GM23338 (cell line): ENCODE measurements around the gene PKD2. TPM values are rescaled to one million over a fixed set of nuclear protein-coding genes. Genes with fewer than 3 reads are reported as not detected.

ENCODE experiments used
- ATAC-seq: fragments of 200-7000 bp; cut with Tn5 transposase; 3 replicates; pipeline ENCODE4 v1.9.1; 2020
- DNase-seq: peaks from one replicate; pipeline ENCODE4 v3.0.0-alpha.2; 2015; ENCODE audit warnings: low spot score
- H2AFZ ChIP-seq: fragments of 200-600 bp; sonication (generic); 2 replicates; pipeline ENCODE4 v1.8.0; 2016; ENCODE audit warnings: antibody characterized with exemption, mild to moderate bottlenecking, moderate library complexity
- H3F3A ChIP-seq: fragments of 200-600 bp; sonication (generic); replicated peaks from 2 replicates; pipeline ENCODE4 v1.8.0; 2017; ENCODE audit warnings: antibody characterized with exemption, mixed run types, low read depth
- H3K27ac ChIP-seq: fragments of 200-600 bp; sonication (generic); 2 replicates; pipeline ENCODE4 v1.6.1; 2016; ENCODE audit warnings: low read depth
- H3K27me3 ChIP-seq: fragments of 200-600 bp; sonication (generic); 2 replicates; pipeline ENCODE4 v1.8.0; 2016; ENCODE audit warnings: mild to moderate bottlenecking, mixed run types, moderate library complexity; ENCODE audit not compliant: insufficient read depth
- H3K36me3 ChIP-seq: fragments of 200-600 bp; sonication (generic); 2 replicates; pipeline ENCODE4 v1.8.0; 2016; ENCODE audit warnings: mild to moderate bottlenecking; ENCODE audit not compliant: insufficient read depth
- H3K4me1 ChIP-seq: fragments of 200-600 bp; sonication (generic); 2 replicates; pipeline ENCODE4 v1.8.0; 2016; ENCODE audit warnings: mild to moderate bottlenecking, moderate library complexity; ENCODE audit not compliant: insufficient read depth
- H3K4me2 ChIP-seq: fragments of 200-600 bp; sonication (generic); 2 replicates; pipeline ENCODE4 v1.7.1; 2017; ENCODE audit warnings: mixed run types
- H3K4me3 ChIP-seq: fragments of 200-600 bp; sonication (generic); 2 replicates; pipeline ENCODE4 v1.6.1; 2016; ENCODE audit warnings: mixed run types
- H3K79me2 ChIP-seq: fragments of 200-600 bp; sonication (generic); replicated peaks from 2 replicates; pipeline ENCODE4 v1.8.0; 2017; ENCODE audit warnings: mild to moderate bottlenecking; ENCODE audit not compliant: insufficient read depth
- H3K9me2 ChIP-seq: fragments of 200-600 bp; sonication (generic); 2 replicates; pipeline ENCODE4 v1.8.0; 2017; ENCODE audit not compliant: insufficient read depth
- H4K20me1 ChIP-seq: fragments of 200-600 bp; sonication (generic); replicated peaks from 2 replicates; pipeline ENCODE4 v1.8.0; 2017; ENCODE audit warnings: mild to moderate bottlenecking; ENCODE audit not compliant: insufficient read depth
- H3K27ac Mint-ChIP-seq: 2 replicates; pipeline ENCODE4 v1.8.0; 2020; ENCODE audit warnings: inconsistent platforms, mild to moderate bottlenecking, moderate library complexity, mixed read lengths
- H3K27me3 Mint-ChIP-seq: 3 replicates; pipeline ENCODE4 v1.8.0; 2022; ENCODE audit warnings: low read depth, mild to moderate bottlenecking, moderate library complexity, mixed read lengths, inconsistent platforms; ENCODE audit not compliant: insufficient read depth, poor library complexity
- H3K36me3 Mint-ChIP-seq: 3 replicates; pipeline ENCODE4 v1.8.0; 2021; ENCODE audit warnings: low read depth, mild to moderate bottlenecking, inconsistent platforms, moderate library complexity, mixed read lengths
- H3K4me1 Mint-ChIP-seq: 3 replicates; pipeline ENCODE4 v1.8.0; 2020; ENCODE audit warnings: mild to moderate bottlenecking, inconsistent platforms, mixed read lengths
- H3K4me3 Mint-ChIP-seq: 3 replicates; pipeline ENCODE4 v1.8.0; 2021; ENCODE audit warnings: moderate library complexity, mild to moderate bottlenecking, inconsistent platforms, mixed read lengths
- H3K9me3 Mint-ChIP-seq: 3 replicates; pipeline ENCODE4 v1.8.0; 2020; ENCODE audit warnings: moderate library complexity, mild to moderate bottlenecking, inconsistent platforms, mixed read lengths
- CREB1 ChIP-seq: fragments of 250-450 bp; sonication (Bioruptor Pico); IDR thresholded peaks from 2 replicates; pipeline ENCODE4 v1.5.0; 2020; ENCODE audit warnings: low read depth, mild to moderate bottlenecking, moderate library complexity
- CTCF ChIP-seq, 2 experiments: fragments of 200-600 bp in 1 of 2; sonication (generic) in 1 of 2; conservative IDR thresholded peaks; 2 replicates each; pipeline versions ENCODE4 v1.5.1 to v1.6.1; 2016 to 2017; ENCODE audit warnings: antibody characterized with exemption in 2 of 2, low read depth in 2 of 2, mild to moderate bottlenecking in 2 of 2, moderate library complexity in 1 of 2
- ETS1 ChIP-seq: IDR thresholded peaks from 2 replicates; pipeline ENCODE4 v1.6.1; 2016; ENCODE audit warnings: antibody characterized with exemption
- EZH2phosphoT487 ChIP-seq: fragments of 200-600 bp; sonication (generic); IDR thresholded peaks from one replicate; pipeline ENCODE4 v1.8.1; 2018; ENCODE audit warnings: antibody characterized with exemption; ENCODE audit not compliant: unreplicated experiment
- JUNB ChIP-seq: IDR thresholded peaks from one replicate; pipeline ENCODE4 v1.6.1; 2016; ENCODE audit warnings: antibody characterized with exemption; ENCODE audit not compliant: unreplicated experiment
- POLR2AphosphoS5 ChIP-seq: IDR thresholded peaks from 2 replicates; pipeline ENCODE4 v1.6.1; 2016; ENCODE audit warnings: antibody characterized with exemption, low read depth
- REST ChIP-seq: IDR thresholded peaks from one replicate; pipeline ENCODE4 v1.6.1; 2018; ENCODE audit warnings: antibody characterized with exemption; ENCODE audit not compliant: unreplicated experiment
- ZNF114 ChIP-seq: fragments of 250-450 bp; sonication (Bioruptor Pico); IDR thresholded peaks from 2 replicates; pipeline ENCODE4 v1.5.0; 2020; ENCODE audit warnings: mild to moderate bottlenecking, moderate library complexity
- ZNF331 ChIP-seq: fragments of 250-450 bp; sonication (Bioruptor Pico); IDR thresholded peaks from 2 replicates; pipeline ENCODE4 v1.5.0; 2020; ENCODE audit warnings: low read depth, mild to moderate bottlenecking, moderate library complexity
- polyA plus RNA-seq: library from polyadenylated mRNA; unstranded; fragments of >200 nt; fragmentation: Nextera tagmentation; extraction: Ambion mirVana; gene quantifications from 2 replicates; pipeline ENCODE4 v1.2.1, GENCODE V29; 2016
- total RNA-seq: library from RNA; depleted of rRNA; stranded (reverse); fragments of >200 nt; shearing (Covaris generic); gene quantifications from 2 replicates; pipeline ENCODE4 v1.2.3, GENCODE V29; 2014

Gene PKD2
- total and polyA plus RNA-seq, 2 experiments from 2014 or later, result 17.9 to 45.3 TPM

DNA sequence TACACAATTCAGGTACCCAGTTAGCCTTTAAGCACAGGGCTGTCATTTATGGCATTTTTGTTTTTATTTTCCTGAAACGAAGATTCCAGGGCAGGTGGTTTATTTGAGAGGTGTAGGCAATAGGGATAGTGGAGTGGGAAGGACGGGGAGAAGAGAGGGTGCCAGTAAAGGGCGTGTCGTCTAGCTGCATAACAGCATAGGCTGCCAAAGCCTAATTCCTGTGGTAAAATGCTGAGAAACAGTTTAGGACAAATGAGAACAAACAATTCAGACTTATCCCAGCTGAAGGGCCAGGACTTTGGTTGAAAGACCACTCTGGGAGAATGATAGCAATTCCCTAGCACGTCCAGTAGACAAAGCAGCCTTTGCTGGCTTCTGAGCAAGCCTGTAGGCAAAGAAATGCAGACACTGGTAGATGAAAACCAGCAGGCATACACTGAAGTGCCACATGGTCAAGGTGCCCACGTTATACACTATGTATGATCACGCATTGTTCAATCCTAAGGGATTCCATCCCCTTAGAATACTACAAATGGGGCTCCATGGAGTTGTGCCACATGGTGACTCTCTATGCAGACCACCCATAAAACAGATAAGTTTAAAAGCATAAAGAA lies 70.6 kb downstream of the PKD2 start:
- Mint-ChIP-seq H3K36me3 (peaks cover 20% of the 10 kb centered on the region), H3K27ac (no peak overlapping the region), H3K4me1 (no peaks in the 10 kb centered on the region; the same call in 2 of the 3 replicates), H3K27me3 (no peaks in the 10 kb centered on the region), H3K9me3 (no peaks in the 10 kb centered on the region), H3K4me3 (no peak overlapping the region)
- no peaks in the 10 kb centered on the region for H3K4me1 ChIP-seq
- H2AFZ ChIP-seq, result no peak overlapping the region
- peaks cover 24% of the 10 kb centered on the region for H3K36me3 ChIP-seq
- H3K4me3 ChIP-seq, result no peak overlapping the region
- no peaks in the 10 kb centered on the region for H4K20me1 ChIP-seq
- TF ChIP-seq EZH2phosphoT487, result no peak
- TF ChIP-seq ZNF331 (CRISPR knock-in tag), result no peak
- no peak for TF ChIP-seq POLR2AphosphoS5
- no peak for TF ChIP-seq JUNB
- peak overlapping the region; percentile 36; the same call in 1 of the 2 replicates for H3K27ac ChIP-seq
- no peaks in the 10 kb centered on the region for H3K9me2 ChIP-seq
- no peaks in the 10 kb centered on the region for H3F3A ChIP-seq
- no peak for DNase-seq
- ATAC-seq, result no peak; the same call in 2 of the 3 replicates
- H3K79me2 ChIP-seq, result no peaks in the 10 kb centered on the region
- no peaks in the 10 kb centered on the region for H3K27me3 ChIP-seq
- no peak overlapping the region for H3K4me2 ChIP-seq

DNA sequence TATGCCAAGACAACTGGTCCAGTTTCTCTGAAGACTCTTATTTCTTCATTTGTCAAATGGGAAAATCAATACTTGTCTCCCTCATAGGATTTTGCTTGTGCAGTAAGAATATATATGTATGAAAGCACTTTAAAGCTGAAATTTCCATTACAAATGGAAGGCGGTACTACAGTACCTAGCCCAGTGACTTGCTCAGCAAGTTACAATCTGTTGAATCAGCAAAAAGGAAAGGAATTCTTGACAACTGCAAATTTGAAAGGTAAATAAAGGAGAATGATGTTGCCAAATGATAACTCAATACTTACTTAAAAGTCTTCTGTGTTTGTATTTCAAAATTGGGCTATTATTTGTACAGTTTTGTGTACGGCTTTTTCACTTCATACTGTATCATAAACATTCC lies 71.1 kb downstream of the PKD2 start:
- Histone ChIP-seq H3K36me3 (peaks cover 22% of the 10 kb centered on the region), H3K4me1 (no peaks in the 10 kb centered on the region), H3F3A (no peaks in the 10 kb centered on the region), H3K27ac (no peak overlapping the region), H3K9me2 (no peaks in the 10 kb centered on the region), H3K27me3 (no peaks in the 10 kb centered on the region), H4K20me1 (no peaks in the 10 kb centered on the region), H3K4me2 (no peak overlapping the region), H3K4me3 (no peak overlapping the region), H3K79me2 (no peaks in the 10 kb centered on the region), H2AFZ (no peak overlapping the region)
- DNase-seq, result no peak
- no peaks in the 10 kb centered on the region for H3K27me3 Mint-ChIP-seq
- no peaks in the 10 kb centered on the region; the same call in 2 of the 3 replicates for H3K4me1 Mint-ChIP-seq
- H3K4me3 Mint-ChIP-seq, result no peak overlapping the region
- no peak overlapping the region for H3K27ac Mint-ChIP-seq
- no peak for ATAC-seq
- peaks cover 20% of the 10 kb centered on the region for H3K36me3 Mint-ChIP-seq
- no peaks in the 10 kb centered on the region for H3K9me3 Mint-ChIP-seq
- TF ChIP-seq ZNF331 (CRISPR knock-in tag) (no peak), JUNB (no peak), CREB1 (CRISPR knock-in tag) (no peak), CTCF (conservative IDR thresholded peaks at IDR 0.05; ENCODE audit: low read depth in 2 of 2) (no peak), REST (no peak), ZNF114 (no peak), ETS1 (no peak)
